Upper lobe of right lung (tissue), 1 donor: ENCODE measurements around the gene LEF1. TPM values are rescaled to one million over a fixed set of nuclear protein-coding genes. Genes with fewer than 3 reads are reported as not detected.

Experiments
- ATAC-seq: fragments of 200-7000 bp; cut with Tn5 transposase; one replicate; pipeline ENCODE4 v1.9.1; 2020; ENCODE audit warnings: mild to moderate bottlenecking, moderate library complexity
- DNase-seq: peaks from one replicate; pipeline ENCODE4 v3.0.0-alpha.2; 2020
- H3K27ac ChIP-seq: fragments of 200-600 bp; one replicate; pipeline ENCODE4 v1.8.0; 2022
- H3K27me3 ChIP-seq: fragments of 200-600 bp; one replicate; pipeline ENCODE4 v1.8.0; 2022; ENCODE audit warnings: mild to moderate bottlenecking
- H3K36me3 ChIP-seq: fragments of 200-600 bp; one replicate; pipeline ENCODE4 v1.8.0; 2022
- H3K4me1 ChIP-seq: fragments of 200-600 bp; one replicate; pipeline ENCODE4 v1.8.0; 2022
- H3K4me3 ChIP-seq: fragments of 200-600 bp; one replicate; pipeline ENCODE4 v1.8.0; 2022; ENCODE audit warnings: mild to moderate bottlenecking
- H3K9me3 ChIP-seq: fragments of 200-600 bp; one replicate; pipeline ENCODE4 v1.8.0; 2022
- intact Hi-C: fragments of 100-400 bp; cut with DNase I; formaldehyde crosslinking; loops from one replicate; pipeline ENCODE4 v1.11.0; 2022
- total RNA-seq: library from RNA; stranded (reverse); fragmentation: NEBNext Ultra II Directional; extraction: Animal tissue kit (Norgen Biotek cat#: 25700); gene quantifications from one replicate; pipeline ENCODE4 v1.2.1, GENCODE V29; 2021
- TF ChIP-seq, protein P1 (sequence below): fragments of 200-600 bp; IDR thresholded peaks from one replicate; pipeline ENCODE4 v1.8.0; 2022; ENCODE audit warnings: antibody characterized with exemption
- donor health status: DM: no; HTN: yes; CAD: no; lungs with severe emphysema.

The LEF1 gene
- total RNA-seq, 1 donor from 2014 or later = 9.1 TPM

DNA sequence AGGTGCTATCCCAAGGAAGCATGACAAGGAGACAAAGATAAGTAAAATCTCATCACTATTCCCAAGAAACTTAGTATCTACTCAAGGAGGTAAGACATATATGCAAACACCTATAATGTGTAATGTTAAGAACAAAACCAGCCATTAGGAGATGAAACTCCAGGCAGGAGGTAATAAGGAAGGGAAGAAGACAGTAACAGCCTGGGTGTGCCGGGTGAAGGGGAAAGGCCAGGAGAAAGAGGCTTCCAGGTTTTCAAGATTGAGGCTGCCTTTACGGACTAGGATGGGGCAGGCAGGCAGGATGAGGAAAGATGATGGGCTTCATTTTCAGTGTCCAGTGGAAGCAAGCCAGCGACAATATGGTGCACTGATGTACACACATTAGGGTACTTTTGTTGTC lies 62.5 kb downstream of the LEF1 start:
- H3K27me3 ChIP-seq = no peaks in the 10 kb centered on the region
- intact Hi-C loops = no loop called here
- H3K36me3 ChIP-seq = no peaks in the 10 kb centered on the region
- H3K27ac ChIP-seq = no peak overlapping the region
- H3K4me3 ChIP-seq = no peak overlapping the region
- ATAC-seq (no peak), DNase-seq (no peak)
- H3K9me3 ChIP-seq = no peaks in the 10 kb centered on the region
- TF ChIP-seq, protein P1, sequence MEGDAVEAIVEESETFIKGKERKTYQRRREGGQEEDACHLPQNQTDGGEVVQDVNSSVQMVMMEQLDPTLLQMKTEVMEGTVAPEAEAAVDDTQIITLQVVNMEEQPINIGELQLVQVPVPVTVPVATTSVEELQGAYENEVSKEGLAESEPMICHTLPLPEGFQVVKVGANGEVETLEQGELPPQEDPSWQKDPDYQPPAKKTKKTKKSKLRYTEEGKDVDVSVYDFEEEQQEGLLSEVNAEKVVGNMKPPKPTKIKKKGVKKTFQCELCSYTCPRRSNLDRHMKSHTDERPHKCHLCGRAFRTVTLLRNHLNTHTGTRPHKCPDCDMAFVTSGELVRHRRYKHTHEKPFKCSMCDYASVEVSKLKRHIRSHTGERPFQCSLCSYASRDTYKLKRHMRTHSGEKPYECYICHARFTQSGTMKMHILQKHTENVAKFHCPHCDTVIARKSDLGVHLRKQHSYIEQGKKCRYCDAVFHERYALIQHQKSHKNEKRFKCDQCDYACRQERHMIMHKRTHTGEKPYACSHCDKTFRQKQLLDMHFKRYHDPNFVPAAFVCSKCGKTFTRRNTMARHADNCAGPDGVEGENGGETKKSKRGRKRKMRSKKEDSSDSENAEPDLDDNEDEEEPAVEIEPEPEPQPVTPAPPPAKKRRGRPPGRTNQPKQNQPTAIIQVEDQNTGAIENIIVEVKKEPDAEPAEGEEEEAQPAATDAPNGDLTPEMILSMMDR = no peak
- no peaks in the 10 kb centered on the region for H3K4me1 ChIP-seq

DNA sequence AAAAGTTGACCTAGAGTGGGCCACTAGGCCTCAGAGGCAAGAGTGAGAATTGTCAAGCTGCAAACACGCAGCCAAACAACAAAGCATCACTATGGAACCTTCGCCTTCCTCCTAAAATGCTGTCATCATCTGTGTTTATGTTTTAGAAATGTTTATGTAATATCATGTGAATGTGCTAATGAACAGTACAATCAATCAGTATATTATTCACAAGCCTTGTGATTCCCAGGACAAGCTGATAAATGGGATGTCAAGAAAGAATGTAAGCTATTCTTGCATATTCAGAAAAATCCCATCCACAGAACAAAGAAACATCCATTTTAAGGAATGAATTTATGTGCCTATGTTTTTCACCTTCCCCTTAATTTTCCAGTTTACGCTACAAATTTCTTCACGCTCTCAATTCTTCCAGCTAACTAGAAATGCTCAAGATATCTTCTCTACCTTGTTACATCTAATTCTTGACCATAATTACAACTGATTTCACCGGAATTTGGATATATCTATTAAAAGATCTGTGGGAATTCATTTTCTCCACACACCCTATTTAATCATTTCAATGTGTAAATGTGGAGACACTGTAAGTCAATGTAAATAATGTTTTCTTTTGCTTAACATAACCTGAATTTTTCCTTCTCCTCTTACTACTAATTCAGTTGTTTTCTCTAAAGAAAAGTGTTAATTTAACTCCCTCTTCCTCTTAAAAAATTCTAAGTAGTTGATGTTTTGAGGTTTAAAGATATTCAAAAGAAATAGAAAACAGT lies 65.5 kb downstream of the LEF1 start:
- H3K4me3 ChIP-seq = no peak overlapping the region
- H3K9me3 ChIP-seq = no peaks in the 10 kb centered on the region
- H3K27ac ChIP-seq = no peak overlapping the region
- TF ChIP-seq, protein P1 = no peak
- no peaks in the 10 kb centered on the region for H3K36me3 ChIP-seq
- H3K4me1 ChIP-seq = no peaks in the 10 kb centered on the region
- H3K27me3 ChIP-seq = no peaks in the 10 kb centered on the region
- intact Hi-C loops = no loop called here
- no peak for ATAC-seq
- no peak for DNase-seq

DNA sequence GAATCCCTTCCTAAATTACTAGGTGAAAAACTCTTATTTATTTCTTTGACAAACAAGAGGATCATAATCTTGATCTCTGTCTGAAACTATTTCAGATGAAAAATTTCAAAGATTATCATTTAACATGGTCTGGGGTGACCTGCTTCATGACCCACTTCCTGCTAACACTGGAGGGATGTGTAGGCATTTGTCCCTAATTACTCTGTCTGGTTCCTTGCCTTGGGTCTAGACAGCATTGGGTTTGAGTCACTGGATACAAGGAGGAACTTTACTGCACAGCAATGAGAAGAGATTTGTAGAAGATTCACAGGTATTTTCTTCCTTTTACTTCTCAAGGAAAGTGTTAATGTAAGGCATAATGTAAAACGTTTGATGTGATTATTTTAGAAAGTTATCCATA lies 67.9 kb downstream of the LEF1 start:
- intact Hi-C loops = no loop called here
- no peak overlapping the region for H3K27ac ChIP-seq

DNA sequence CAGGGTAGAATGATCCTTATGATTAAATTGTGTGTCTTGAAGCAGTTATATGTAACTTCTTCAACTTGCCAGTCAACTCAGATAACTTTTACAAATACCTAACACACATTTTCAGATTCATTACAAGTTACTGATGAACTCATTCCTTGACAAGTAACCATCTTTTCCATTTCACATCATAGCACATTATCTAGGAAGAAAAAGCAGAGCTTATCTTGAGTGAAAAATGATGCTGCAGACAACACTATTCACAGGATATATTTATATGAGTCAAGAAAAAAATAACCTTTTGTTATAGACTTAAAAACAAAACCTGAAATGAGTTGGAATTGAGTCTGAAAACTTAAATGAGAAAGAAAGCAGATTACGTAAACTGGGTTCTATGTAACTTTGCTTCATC lies 68.9 kb downstream of the LEF1 start:
- H3K27me3 ChIP-seq = no peaks in the 10 kb centered on the region
- no peak overlapping the region for H3K27ac ChIP-seq
- H3K36me3 ChIP-seq = no peaks in the 10 kb centered on the region
- intact Hi-C loops = no loop called here
- H3K4me3 ChIP-seq = no peak overlapping the region
- ATAC-seq (no peak), DNase-seq (no peak)
- H3K4me1 ChIP-seq = no peaks in the 10 kb centered on the region
- TF ChIP-seq, protein P1 = no peak
- H3K9me3 ChIP-seq = no peaks in the 10 kb centered on the region

More for the DNA sequence above, 67.9 kb downstream of the LEF1 start:
- Histone ChIP-seq H3K9me3 (no peaks in the 10 kb centered on the region), H3K4me1 (no peaks in the 10 kb centered on the region), H3K36me3 (no peaks in the 10 kb centered on the region), H3K4me3 (no peak overlapping the region), H3K27me3 (no peaks in the 10 kb centered on the region)
- DNase-seq (no peak), ATAC-seq (no peak)
- TF ChIP-seq, protein P1 = no peak

DNA sequence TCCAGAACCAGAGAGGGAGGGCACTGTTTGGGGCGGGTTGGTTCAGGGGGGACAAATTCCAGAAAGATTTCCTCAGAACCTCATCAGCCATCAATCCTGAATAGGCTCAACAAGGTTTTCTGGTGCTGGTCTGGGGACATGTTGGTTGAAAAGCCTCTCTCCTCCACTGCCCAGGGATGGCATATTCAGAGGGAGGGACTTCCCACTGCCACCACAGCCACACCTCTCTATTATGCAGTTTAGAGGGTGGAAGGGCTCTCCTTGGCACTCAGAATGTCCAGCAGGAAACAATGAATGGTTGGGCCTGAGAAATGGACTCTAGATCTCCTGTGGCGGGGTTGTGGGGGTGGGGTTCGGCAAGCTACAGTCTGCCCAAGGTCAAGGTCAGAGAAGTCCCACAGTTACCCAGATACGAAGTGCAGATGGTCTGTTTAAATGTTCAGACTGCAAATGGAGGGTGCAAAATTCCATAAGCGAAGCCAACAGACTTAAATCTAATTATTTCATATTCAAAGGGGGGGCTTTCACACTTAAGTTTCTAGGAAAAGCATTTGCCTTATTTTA lies 70.7 kb downstream of the LEF1 start:
- intact Hi-C loops = no loop called here
- ATAC-seq (no peak), DNase-seq (no peak)
- Histone ChIP-seq H3K4me3 (no peak overlapping the region), H3K4me1 (no peaks in the 10 kb centered on the region), H3K27ac (no peak overlapping the region), H3K36me3 (no peaks in the 10 kb centered on the region), H3K27me3 (no peaks in the 10 kb centered on the region), H3K9me3 (no peaks in the 10 kb centered on the region)
- TF ChIP-seq, protein P1 = no peak
